HG03045 (cell line): ENCODE data around the gene PNISR.

ENCODE experiments used
- ATAC-seq: cut with Tn5 transposase; IDR thresholded peaks from one replicate; pipeline ENCODE4 v1.9.1; 2021; ENCODE audit warnings: mild to moderate bottlenecking, moderate library complexity; ENCODE audit not compliant: unreplicated experiment

PNISR gene

GRCh38 chr6:99407076-99407475 is 18.0 kb downstream of the PNISR start:
- no peak for ATAC-seq

- no peak for ATAC-seq
Observed at GRCh38 chr6:99402448-99402847, 22.7 kb downstream of the PNISR start.

GRCh38 chr6:99397287-99397686 is 27.8 kb downstream of the PNISR start:
- no peak for ATAC-seq

- peak; percentile 81 for ATAC-seq
Observed at GRCh38 chr6:99393698-99394531, 31.2 kb downstream of the PNISR start, which contains the start of gene COQ3. TSS of gene COQ3 (minus strand) at chr6:99394195. CDS start at chr6:99394179, 16 bp downstream.

- ATAC-seq, result peak; percentile 23
Observed at GRCh38 chr6:99393366-99393697, 31.8 kb downstream of the PNISR start.

GRCh38 chr6:99390896-99391295 is 34.2 kb downstream of the PNISR start:
- ATAC-seq, result no peak

- no peak for ATAC-seq
Observed at GRCh38 chr6:99384507-99384906, 40.6 kb downstream of the PNISR start.

- no peak for ATAC-seq
Observed at GRCh38 chr6:99378636-99379035, 46.5 kb downstream of the PNISR start.

GRCh38 chr6:99369533-99369932 is 55.6 kb downstream of the PNISR start:
- ATAC-seq, result no peak

- no peak for ATAC-seq
Observed at GRCh38 chr6:99366852-99367251, 58.3 kb downstream of the PNISR start.

GRCh38 chr6:99364026-99364425 is 61.1 kb downstream of the PNISR start:
- peak; percentile 67 for ATAC-seq

- ATAC-seq, result peak; percentile 44
Observed at GRCh38 chr6:99362678-99363268, 62.3 kb downstream of the PNISR start.

- no peak for ATAC-seq
Observed at GRCh38 chr6:99359800-99360199, 65.3 kb downstream of the PNISR start.

GRCh38 chr6:99356641-99357040 is 68.5 kb downstream of the PNISR start:
- ATAC-seq, result no peak

GRCh38 chr6:99354983-99355382 is 70.1 kb downstream of the PNISR start:
- no peak for ATAC-seq

GRCh38 chr6:99353126-99353525 is 72.0 kb downstream of the PNISR start:
- ATAC-seq, result no peak

- no peak for ATAC-seq
Observed at GRCh38 chr6:99350573-99350972, 74.5 kb downstream of the PNISR start.

GRCh38 chr6:99349171-99350141 is 75.7 kb downstream of the PNISR start, which contains the start of gene FAXC:
TSS of gene FAXC (minus strand) at chr6:99349674. CDS start at chr6:99349372, 302 bp downstream.
- no peak for ATAC-seq

- ATAC-seq, result no peak
Observed at GRCh38 chr6:99348288-99349170, 76.6 kb downstream of the PNISR start.
